Heart left ventricle (tissue), 13 donors: Measurements from ENCODE around the gene FAM219A.

Experiments used
- CTCF ChIP-seq, 12 donors: fragments of 200-600 bp; sonication (generic) in 4 of 12; IDR thresholded peaks; one replicate each; pipeline versions ENCODE4 v1.5.0 to v1.8.0; 2018 to 2022; ENCODE audit warnings: antibody characterized with exemption in 12 of 12, mild to moderate bottlenecking in 5 of 12
- POLR2A ChIP-seq, 2 donors: fragments of 450-650 bp; IDR thresholded peaks; one replicate each; pipeline ENCODE4 v1.6.1; 2017; ENCODE audit warnings: antibody characterized with exemption in 2 of 2, mild to moderate bottlenecking in 2 of 2, moderate library complexity in 2 of 2
- donor health status: ischemic (EF 13 %, LVEDD 7.1; RV severe dilation, severe dysfunction).
- donor health status: DM: no; HTN: yes; CAD: no.
- donor health status: DM: no; HTN: no; CAD: no.
- donor health status: ischemic (EF 25% LVEDD 6.9; RV normal size, moderate dysfunction).
- donor health status: ischemic (EF 25% LVEDD 5.7; RV mildly dilated, moderate dysfunction).
- donor health status: ischemic (EF 35%, LVEDD 5.7; RV mildly dilated, moderate dysfunction).
- donor health status: nonischemic (EF 11% LVEDD 7.7; RV severe dilation, severe dysfunction).
- donor health status: DM: yes; HTN: yes; CAD: no.
- donor health status: PGD.
- donor health status: ischemic (EF 29% LVEDD 5.4; RV normal size, mild dysfunction).
- donor health status: nonischemic (EF 23%, LVEDD 6.1; RV moderate dilation, normal function).

- TF ChIP-seq CTCF (IDR thresholded peaks at IDR 0.05) (no peak), POLR2A (IDR thresholded peaks at IDR 0.05) (no peak)
These were observed 84.0 kb downstream of the FAM219A start for GRCh38 chr9:34374339-34374738.
